ENCODE measurements around the gene STIM1.

Gene STIM1

GRCh38 chr11:3925513-3925912 is 70.0 kb downstream of the STIM1 start:
- FAIRE-seq, result peak; percentile 44

- no peak for FAIRE-seq
These were observed 71.1 kb downstream of the STIM1 start for GRCh38 chr11:3926458-3927095.

DNA sequence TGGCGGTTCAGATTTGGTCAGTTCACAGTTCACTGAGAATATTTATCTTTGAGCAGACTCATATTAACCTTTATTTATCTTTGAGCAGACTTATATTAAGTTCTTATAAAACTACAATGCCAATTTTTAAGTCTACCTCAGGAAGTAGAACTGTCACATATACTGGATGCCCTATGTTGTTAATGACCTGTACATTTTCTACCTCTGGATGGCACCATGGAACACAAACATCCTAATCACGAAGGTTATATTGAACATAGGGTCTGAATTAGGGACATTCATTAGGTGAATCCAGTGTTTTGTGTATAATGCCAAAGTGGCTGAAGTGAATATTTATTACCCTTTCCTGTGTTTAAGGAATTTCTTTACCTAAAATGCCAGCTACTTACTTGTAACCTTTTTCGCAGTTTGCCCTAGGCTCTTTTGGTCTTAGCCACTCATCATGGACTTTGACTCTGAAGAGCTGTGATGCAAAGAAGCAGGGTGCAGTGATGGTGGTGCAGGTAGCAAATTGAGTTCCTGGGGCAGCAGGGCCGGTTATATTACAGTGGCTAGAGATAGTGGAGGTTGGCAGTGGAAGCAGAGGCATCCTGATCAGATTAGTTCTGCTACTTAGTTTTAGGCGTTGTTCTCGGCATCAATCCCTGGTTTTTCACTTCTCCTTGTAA is 71.8 kb downstream of the STIM1 start:
- no peak for FAIRE-seq

GRCh38 chr11:3929232-3929631 is 73.8 kb downstream of the STIM1 start:
- FAIRE-seq, result no peak

DNA sequence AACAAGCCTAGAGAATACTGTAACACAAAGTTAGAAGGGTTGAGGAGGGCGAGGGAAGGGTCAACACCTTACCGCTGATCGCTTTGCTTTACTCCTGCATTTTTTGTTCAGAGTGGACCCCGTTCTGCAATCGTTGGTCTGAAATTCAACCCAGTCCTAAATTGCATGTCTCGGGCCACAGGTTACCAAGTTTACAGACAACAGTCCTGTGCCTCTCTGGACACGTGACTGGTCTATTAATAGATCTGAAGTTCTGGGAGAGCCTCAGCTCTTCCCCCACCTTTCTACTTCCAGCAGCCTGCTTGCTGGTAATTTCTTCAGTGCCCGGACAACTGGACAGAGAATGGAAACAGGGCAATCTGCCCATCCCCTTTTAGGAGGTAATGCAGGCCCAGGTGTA is 74.2 kb downstream of the STIM1 start:
- FAIRE-seq, result no peak

- FAIRE-seq, result no peak
These were observed 77.2 kb downstream of the STIM1 start for GRCh38 chr11:3932698-3933097.

GRCh38 chr11:3933165-3933628 is 77.7 kb downstream of the STIM1 start:
- FAIRE-seq, result no peak

- no peak for FAIRE-seq
These were observed 79.2 kb downstream of the STIM1 start for GRCh38 chr11:3934658-3935057.

DNA sequence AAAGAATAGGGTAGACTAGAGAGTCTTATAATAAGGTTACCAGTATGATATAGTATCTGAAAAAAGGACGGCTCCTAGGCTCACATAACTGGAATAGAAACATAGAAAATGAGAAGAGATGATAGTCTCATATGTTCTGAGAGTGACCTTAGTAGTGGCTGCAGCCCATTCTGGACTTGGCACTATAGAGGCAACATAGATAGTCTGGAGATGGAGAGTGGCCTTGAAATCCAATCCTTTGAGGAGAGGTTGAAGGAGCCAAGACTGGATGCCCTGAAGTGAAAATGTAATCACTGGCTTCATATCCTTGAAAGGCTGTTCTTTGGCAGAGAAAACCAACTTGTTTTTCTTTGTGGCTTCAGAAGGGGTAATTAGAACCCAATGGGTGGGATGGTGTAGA is 81.1 kb downstream of the STIM1 start:
- FAIRE-seq, result no peak

- FAIRE-seq, result no peak
These were observed 83.7 kb downstream of the STIM1 start for GRCh38 chr11:3939211-3939610.

DNA sequence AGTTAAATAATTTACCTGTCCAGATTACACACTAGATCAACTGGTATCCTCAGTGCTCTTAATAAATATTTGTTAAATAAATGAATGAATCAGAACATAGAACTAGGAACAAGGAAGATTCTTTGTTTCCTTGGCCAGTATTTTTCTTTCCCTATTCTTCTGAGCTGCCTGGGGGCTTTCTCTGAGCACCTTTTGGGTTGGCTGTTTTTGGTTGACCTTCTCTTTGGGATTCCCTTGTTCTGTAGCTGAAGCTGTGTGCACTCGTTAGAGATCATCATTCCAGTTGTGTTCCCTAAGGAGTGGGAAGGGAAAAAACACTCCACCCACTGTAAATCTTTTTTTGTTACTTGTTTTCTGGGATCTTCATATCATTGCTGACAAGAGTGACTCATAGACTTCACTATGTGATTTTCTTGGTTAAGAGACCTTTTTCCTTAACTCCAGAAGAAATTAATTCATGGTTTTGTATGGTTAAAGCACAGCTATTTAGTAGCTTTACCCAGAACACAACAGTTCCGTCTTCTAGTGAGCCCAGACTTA is 84.3 kb downstream of the STIM1 start:
- no peak for FAIRE-seq

DNA sequence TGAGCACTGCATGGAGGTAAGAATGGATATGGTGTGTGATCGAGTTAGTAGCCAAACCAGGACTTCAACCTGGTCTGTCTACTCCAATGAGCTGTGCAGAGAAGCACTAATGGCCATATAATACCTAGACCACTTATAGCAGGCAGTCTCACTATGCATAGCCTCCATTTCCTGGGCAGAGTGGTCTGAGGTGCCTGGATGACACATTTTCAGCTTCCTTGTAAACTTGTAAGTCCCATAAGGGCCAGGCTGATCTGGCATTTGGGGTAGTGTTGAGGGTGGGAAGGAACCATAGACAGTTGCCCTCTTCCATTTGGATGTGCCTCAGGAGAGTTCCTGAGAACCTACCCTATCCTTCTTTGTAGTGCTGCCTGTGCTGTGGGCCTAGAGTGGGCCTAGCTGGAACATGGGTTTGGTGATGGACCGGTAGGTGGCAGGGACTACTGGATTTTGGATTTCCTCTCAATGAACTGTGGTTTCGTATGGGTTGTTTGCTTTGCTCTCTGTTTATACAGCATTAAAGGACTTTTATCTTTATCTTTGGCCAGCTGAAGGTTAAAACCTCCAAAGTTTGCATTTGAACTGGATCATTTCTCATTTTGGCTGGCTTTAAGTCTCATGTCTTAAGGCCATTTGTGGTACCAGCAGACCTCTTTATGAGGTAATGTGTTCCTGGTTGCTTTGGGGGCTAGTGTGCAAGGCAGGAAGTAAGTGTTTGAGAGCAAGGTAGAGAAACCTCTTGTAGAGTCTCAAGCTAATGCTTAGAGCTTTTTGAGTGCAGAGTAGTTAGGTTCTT is 86.9 kb downstream of the STIM1 start:
- no peak for FAIRE-seq

DNA sequence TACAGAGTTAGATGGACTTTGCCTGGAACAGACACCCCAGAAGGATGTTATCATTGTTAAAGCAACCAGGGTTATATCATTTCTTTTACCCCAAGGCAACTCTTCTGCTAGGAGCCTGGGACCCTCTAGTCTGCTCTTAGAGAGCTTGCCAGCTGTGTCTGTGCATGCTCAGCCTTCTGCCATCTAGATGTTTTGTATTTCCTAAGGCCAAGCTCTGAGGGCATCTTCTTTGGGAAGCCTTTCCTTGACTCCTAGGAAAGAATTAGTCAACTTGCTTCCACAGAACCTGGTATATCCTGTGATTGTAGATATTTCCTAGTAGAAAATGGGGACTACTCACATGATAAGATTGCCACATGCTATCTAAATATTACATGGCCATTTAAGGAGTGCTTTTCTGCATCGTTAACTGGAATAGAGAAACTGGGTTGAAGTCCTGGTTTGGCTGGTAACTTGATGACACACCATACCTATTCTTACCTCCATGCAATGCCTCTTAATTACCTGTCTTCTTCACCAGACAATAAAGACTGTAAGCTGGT is 87.6 kb downstream of the STIM1 start:
- no peak for FAIRE-seq

GRCh38 chr11:3944198-3944597 is 88.7 kb downstream of the STIM1 start:
- no peak for FAIRE-seq

GRCh38 chr11:3946455-3947017 is 91.1 kb downstream of the STIM1 start:
- no peak for FAIRE-seq

DNA sequence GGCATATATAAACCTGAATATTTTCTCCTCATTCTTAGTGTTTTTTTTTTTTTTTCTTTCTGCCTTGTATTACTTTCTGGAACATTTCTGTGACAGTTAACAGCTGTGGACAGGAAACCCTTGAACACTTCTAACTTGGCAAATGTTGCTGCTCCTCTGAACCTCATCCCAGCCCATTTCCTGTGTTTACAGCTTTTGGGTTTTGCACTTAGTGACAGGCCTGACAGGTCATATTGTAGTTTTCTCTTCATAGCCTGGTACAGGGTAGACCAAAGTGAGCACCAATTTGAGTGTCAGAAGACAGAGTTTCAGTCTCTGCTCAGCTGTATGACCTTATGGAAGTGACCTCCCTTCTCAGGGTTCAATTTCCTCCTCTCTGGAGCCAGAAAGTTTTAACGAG is 91.6 kb downstream of the STIM1 start:
- FAIRE-seq, result no peak

- no peak for FAIRE-seq
These were observed 93.7 kb downstream of the STIM1 start for GRCh38 chr11:3949125-3949524.

DNA sequence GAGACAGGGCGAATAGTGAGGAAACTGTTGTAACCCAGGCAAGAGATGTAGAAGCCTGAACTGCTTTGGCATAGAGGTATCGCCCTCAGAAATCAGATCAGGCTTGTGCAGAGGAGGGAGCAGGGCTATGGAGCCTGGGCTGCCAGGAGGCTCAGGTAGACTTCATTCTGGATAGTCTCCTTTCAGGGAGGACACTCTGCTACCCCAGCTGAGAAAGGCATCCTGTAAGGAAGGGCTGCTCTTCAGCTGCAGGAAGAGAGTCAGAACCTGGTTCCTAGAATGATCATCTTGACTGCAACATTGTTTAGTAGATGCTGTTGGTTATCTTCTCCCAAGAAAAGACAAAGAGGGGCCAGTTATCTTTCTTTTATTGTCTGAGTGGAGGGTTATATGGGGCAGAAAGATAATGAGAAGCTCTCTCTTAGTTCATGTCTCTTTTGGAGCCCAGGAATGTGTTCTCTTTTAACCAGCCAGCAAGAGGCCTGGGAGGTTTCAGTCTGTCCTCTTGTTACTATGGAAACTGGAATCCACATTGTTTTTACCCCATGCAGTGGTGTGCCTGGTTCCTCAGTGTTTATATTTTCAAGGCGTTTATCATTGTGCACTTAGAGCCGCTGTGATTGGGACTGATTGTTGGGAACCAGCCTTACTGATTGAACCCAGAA is 95.7 kb downstream of the STIM1 start:
- FAIRE-seq, result no peak

DNA sequence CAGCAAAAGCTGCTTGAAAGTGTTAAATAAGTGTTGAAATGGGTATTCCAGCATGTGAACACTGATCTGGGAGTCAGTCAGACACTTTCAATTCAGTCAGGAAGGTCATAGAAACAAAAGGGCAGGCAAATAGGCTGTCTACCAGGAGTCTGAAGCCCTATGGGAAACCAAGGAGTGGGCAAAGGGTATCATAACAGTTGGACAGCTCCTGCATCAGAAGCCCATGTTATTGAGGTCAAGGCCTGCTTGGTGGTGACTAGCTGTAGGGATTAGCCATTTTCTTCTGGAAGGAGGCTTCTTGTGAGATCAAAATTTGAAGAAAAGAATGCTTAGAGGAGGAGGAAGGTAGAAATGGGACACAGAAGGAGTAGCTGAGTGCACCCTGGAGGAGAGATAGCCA is 97.3 kb downstream of the STIM1 start:
- no peak for FAIRE-seq

GRCh38 chr11:3953327-3953726 is 97.9 kb downstream of the STIM1 start:
- no peak for FAIRE-seq

DNA sequence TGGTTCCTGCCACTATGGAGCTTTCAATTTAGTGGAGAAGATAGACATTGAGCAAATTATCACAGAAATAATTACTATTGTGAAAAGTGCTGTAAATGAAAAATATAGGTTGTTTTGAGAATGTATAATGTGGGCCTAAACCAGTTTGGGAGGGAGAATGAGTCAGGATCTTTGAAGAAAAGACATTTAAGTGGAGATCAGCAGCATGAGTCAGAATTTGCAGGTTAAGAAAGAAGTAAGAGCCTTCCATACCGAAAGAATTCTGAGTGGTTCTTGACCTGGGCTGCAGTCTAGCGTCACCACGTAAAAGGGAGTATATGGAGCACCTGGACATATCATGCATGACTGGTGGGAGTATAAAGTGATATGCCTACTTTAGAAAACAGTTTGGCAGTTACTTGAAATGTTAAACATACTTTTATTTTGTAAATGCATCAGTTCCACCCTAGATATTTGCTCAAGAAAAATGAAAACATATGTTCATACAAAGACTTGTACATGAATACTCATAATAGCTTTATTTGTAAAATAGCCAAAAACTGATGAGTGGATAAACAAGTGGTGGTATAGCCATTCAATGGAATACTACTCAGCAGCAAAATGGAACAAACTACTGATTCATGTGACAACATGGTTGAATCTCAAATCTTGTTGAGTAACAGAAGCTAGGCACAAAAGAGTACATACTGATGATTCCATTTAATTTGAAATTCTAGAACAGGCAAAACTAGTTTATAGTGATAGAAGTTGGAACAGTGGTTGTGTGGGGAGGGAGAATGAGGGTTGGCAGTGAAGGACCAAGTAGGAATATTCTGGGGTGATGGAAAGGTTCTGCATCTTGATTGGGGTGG is 99.2 kb downstream of the STIM1 start:
- no peak for FAIRE-seq

GRCh38 chr11:3955299-3955665 is 99.8 kb downstream of the STIM1 start:
- no peak for FAIRE-seq
